Mucosa of descending colon (tissue), 3 donors: ENCODE data around the gene SULT2B1. TPM values are rescaled to one million over a fixed set of nuclear protein-coding genes. Genes with fewer than 3 reads are reported as not detected.
A peak's percentile ranks its signal among the peaks of the same experiment; 100 is the strongest.

Experiments used
- ATAC-seq: fragments of 200-7000 bp; cut with Tn5 transposase; one replicate; pipeline ENCODE4 v1.9.1; 2020; ENCODE audit warnings: mild to moderate bottlenecking, moderate library complexity
- DNase-seq, 3 donors: peaks; one replicate each; pipeline ENCODE4 v3.0.0-alpha.2; 2020
- H3K36me3 ChIP-seq: fragments of 200-600 bp; one replicate; pipeline ENCODE4 v1.8.0; 2021; ENCODE audit warnings: low read depth, mild to moderate bottlenecking
- H3K4me1 ChIP-seq: fragments of 200-600 bp; one replicate; pipeline ENCODE4 v1.8.0; 2021; ENCODE audit warnings: low read depth, mild to moderate bottlenecking
- H3K4me3 ChIP-seq: fragments of 200-600 bp; one replicate; pipeline ENCODE4 v1.8.0; 2021; ENCODE audit warnings: mild to moderate bottlenecking
- H3K9me3 ChIP-seq: fragments of 200-600 bp; one replicate; pipeline ENCODE4 v1.8.0; 2021; ENCODE audit warnings: mild to moderate bottlenecking
- CTCF ChIP-seq: fragments of 200-600 bp; IDR thresholded peaks from one replicate; pipeline ENCODE4 v1.8.0; 2022; ENCODE audit warnings: antibody characterized with exemption, mild to moderate bottlenecking
- intact Hi-C, 2 donors: fragments of 100-400 bp; cut with DNase I in 1 of 2; cut with micrococcal nuclease in 1 of 2; formaldehyde crosslinking; loops; one replicate each; pipeline versions ENCODE4 v1.11.0 to v1.11.1; 2022; cut with DNase I, micrococcal nuclease
- total RNA-seq, 3 donors: library from RNA; stranded (reverse); fragmentation: NEBNext Ultra II Directional in 2 of 3; extraction: Animal tissue kit (Norgen Biotek cat#: 25700) in 2 of 3; gene quantifications; one replicate each; pipeline versions ENCODE4 v1.2.1 to v1.2.4, GENCODE V29; 2021 to 2023
- donor health status: DM: no; HTN: no; CAD: no; lungs with moderate emphysema.
- donor health status: DM: no; HTN: no; CAD: no.
- donor health status: DM: no; HTN: yes; CAD: no.

SULT2B1 gene
- total RNA-seq, 3 donors from 2014 or later: 0.51 to 3.1 (median 1.1) TPM

- Histone ChIP-seq H3K36me3 (no peaks in the 10 kb centered on the region), H3K4me1 (peaks cover 20% of the 10 kb centered on the region), H3K4me3 (no peak overlapping the region), H3K9me3 (no peaks in the 10 kb centered on the region)
- ATAC-seq (peak; percentile 17), DNase-seq (peak in 1 of 3 donors; percentile 38)
- TF ChIP-seq CTCF: no peak
- intact Hi-C loops: no loop called here
Observed at GRCh38 chr19:48552406-48553322, 692 bp downstream of the SULT2B1 start.

- H3K4me1 ChIP-seq: peaks cover 23% of the 10 kb centered on the region
- no peak for ATAC-seq
Observed at GRCh38 chr19:48553676-48554384, 1.9 kb downstream of the SULT2B1 start.

GRCh38 chr19:48554385-48555091 lies 2.6 kb downstream of the SULT2B1 start:
- Histone ChIP-seq H3K9me3 (no peaks in the 10 kb centered on the region), H3K4me1 (peaks cover 25% of the 10 kb centered on the region), H3K4me3 (no peak overlapping the region), H3K36me3 (no peaks in the 10 kb centered on the region)
- no peak for DNase-seq
- no peak for ATAC-seq
- intact Hi-C loops: no loop called here
- no peak for TF ChIP-seq CTCF

More at GRCh38 chr19:48553676-48554384, 1.9 kb downstream of the SULT2B1 start:
- DNase-seq: peak in 2 of 3 donors; percentile 44 to 53
- no peaks in the 10 kb centered on the region for H3K9me3 ChIP-seq
- no peak for TF ChIP-seq CTCF
- H3K4me3 ChIP-seq: no peak overlapping the region
- intact Hi-C loops: no loop called here
- H3K36me3 ChIP-seq: no peaks in the 10 kb centered on the region

GRCh38 chr19:48556163-48556562 lies 4.2 kb downstream of the SULT2B1 start:
- Histone ChIP-seq H3K9me3 (no peaks in the 10 kb centered on the region), H3K4me1 (peaks cover 24% of the 10 kb centered on the region), H3K36me3 (no peaks in the 10 kb centered on the region), H3K4me3 (no peak overlapping the region)
- DNase-seq (peak in 1 of 3 donors; percentile 47), ATAC-seq (peak; percentile 32)
- intact Hi-C loops: no loop called here
- TF ChIP-seq CTCF: no peak

GRCh38 chr19:48556825-48557224 lies 4.9 kb downstream of the SULT2B1 start:
- Histone ChIP-seq H3K36me3 (no peaks in the 10 kb centered on the region), H3K4me3 (no peak overlapping the region), H3K4me1 (peaks cover 17% of the 10 kb centered on the region), H3K9me3 (no peaks in the 10 kb centered on the region)
- intact Hi-C loops: no loop called here
- TF ChIP-seq CTCF: no peak
- no peak for DNase-seq
- no peak for ATAC-seq
